Endothelial cell of umbilical vein (primary cell): ENCODE data around the gene MED12. TPM values are rescaled to one million over a fixed set of nuclear protein-coding genes. Genes with fewer than 3 reads are reported as not detected.

Source experiments
- BruUV-seq: library from RNA; stranded (reverse); fragments of 400-500 nt; replicated peaks from 2 replicates; lab custom pipeline; 2021; lab: Mats Ljungman, UMichigan
- CTCF ChIA-PET: fragments of 300-600, 350-600 bp; sonication (Branson Sonifier 250); formaldehyde crosslinking; loops from one replicate; lab custom pipeline; 2021; ENCODE audit warnings: antibody characterized with exemption, inconsistent platforms; lab: Charles Lee
- POLR2A ChIA-PET: fragments of 300-600, 350-600 bp; sonication (Branson Sonifier 250); formaldehyde crosslinking; loops from one replicate; lab custom pipeline; 2021; ENCODE audit warnings: antibody characterized with exemption, inconsistent platforms; lab: Charles Lee
- DNase-seq: peaks from one replicate; pipeline ENCODE4 v3.0.0-alpha.2; 2011; ENCODE audit warnings: low read depth, low spot score
- FAIRE-seq: peaks from 2 replicates; lab custom pipeline; 2011; peaks lifted over from hg19 to GRCh38; lab: Jason Lieb, UNC
- H2AFZ ChIP-seq: 2 replicates; pipeline ENCODE4 v1.6.0; 2012; ENCODE audit warnings: low read depth, low read length, control low read depth, inconsistent platforms
- H3K27ac ChIP-seq: 2 replicates; pipeline ENCODE4 v1.5.1; 2011; ENCODE audit warnings: low read depth, mild to moderate bottlenecking, control low read depth, low read length, moderate library complexity; ENCODE audit not compliant: insufficient read depth
- H3K27me3 ChIP-seq, 2 experiments: 2 replicates each; pipeline versions ENCODE4 v1.6.0 to v1.6.1; 2011; ENCODE audit warnings: low read length in 2 of 2, mixed read lengths in 1 of 2; ENCODE audit not compliant: control insufficient read depth in 2 of 2, insufficient read depth in 2 of 2
- H3K36me3 ChIP-seq, 2 experiments: 2 replicates in 1 of 2; 3 replicates in 1 of 2; pipeline ENCODE4 v1.5.1; 2011; ENCODE audit warnings: low read length in 2 of 2, mild to moderate bottlenecking in 1 of 2, moderate library complexity in 1 of 2; ENCODE audit not compliant: control insufficient read depth in 2 of 2, insufficient read depth in 2 of 2; ENCODE audit errors: extremely low read depth in 1 of 2
- H3K4me1 ChIP-seq: 3 replicates; pipeline ENCODE4 v1.5.1; 2011; ENCODE audit warnings: mild to moderate bottlenecking, low read length; ENCODE audit not compliant: control insufficient read depth, insufficient read depth; ENCODE audit errors: extremely low read depth
- H3K4me2 ChIP-seq: 2 replicates; pipeline ENCODE4 v1.6.1; 2011; ENCODE audit warnings: low read length, control low read depth, mixed read lengths; ENCODE audit not compliant: insufficient read depth
- H3K4me3 ChIP-seq, 3 experiments: fragments of 200-600 bp in 1 of 3; sonication (generic), shearing (Covaris generic) in 1 of 3; replicated peaks in 1 of 3; 2 replicates each; pipeline ENCODE4 v1.5.1; 2011 to 2016; ENCODE audit warnings: control low read depth in 3 of 3, low read length in 3 of 3, mild to moderate bottlenecking in 2 of 3, inconsistent platforms in 1 of 3, low read depth in 1 of 3, moderate library complexity in 1 of 3; ENCODE audit not compliant: insufficient read depth in 1 of 3
- H3K79me2 ChIP-seq: 2 replicates; pipeline ENCODE4 v1.6.0; 2012; ENCODE audit warnings: low read length, inconsistent platforms; ENCODE audit not compliant: control insufficient read depth, insufficient read depth
- H3K9ac ChIP-seq: replicated peaks from 2 replicates; pipeline ENCODE3; 2011; ENCODE audit warnings: low read length, control low read depth; ENCODE audit not compliant: insufficient read depth; ENCODE audit errors: extremely low read depth
- H3K9me1 ChIP-seq: replicated peaks from 3 replicates; pipeline ENCODE4 v1.6.0; 2011; ENCODE audit warnings: mild to moderate bottlenecking, low read length; ENCODE audit not compliant: control insufficient read depth, insufficient read depth; ENCODE audit errors: extremely low read depth
- H3K9me3 ChIP-seq: replicated peaks from 2 replicates; pipeline ENCODE4 v1.5.1; 2012; ENCODE audit warnings: low read length, inconsistent platforms; ENCODE audit not compliant: control insufficient read depth, insufficient read depth
- H4K20me1 ChIP-seq: replicated peaks from 2 replicates; pipeline ENCODE3; 2011; ENCODE audit warnings: mild to moderate bottlenecking, low read length; ENCODE audit not compliant: control insufficient read depth, insufficient read depth; ENCODE audit errors: extremely low read depth
- EZH2 ChIP-seq: IDR thresholded peaks from 2 replicates; pipeline ENCODE4 v1.6.1; 2012; ENCODE audit warnings: borderline replicate concordance, low read depth, mild to moderate bottlenecking, moderate library complexity, low read length, inconsistent platforms; ENCODE audit not compliant: severe bottlenecking
- FOS ChIP-seq: IDR thresholded peaks from 2 replicates; pipeline ENCODE4 v1.6.1; 2011; ENCODE audit warnings: mild to moderate bottlenecking, low read length, moderate library complexity, borderline replicate concordance; ENCODE audit not compliant: insufficient read depth
- GATA2 ChIP-seq: IDR thresholded peaks from 2 replicates; pipeline ENCODE4 v1.7.0; 2011; ENCODE audit warnings: low read depth, mild to moderate bottlenecking, moderate library complexity, mixed read lengths, low read length; ENCODE audit not compliant: insufficient read length, insufficient read depth
- JUN ChIP-seq: IDR thresholded peaks from 2 replicates; pipeline ENCODE4 v1.6.1; 2011; ENCODE audit warnings: borderline replicate concordance, low read depth; ENCODE audit not compliant: insufficient read length, insufficient read depth
- MAX ChIP-seq: IDR thresholded peaks from 2 replicates; pipeline ENCODE4 v1.6.1; 2011; ENCODE audit not compliant: insufficient read depth, insufficient read length
- MYC ChIP-seq: IDR thresholded peaks from one replicate; pipeline ENCODE4 v1.6.1; 2011; ENCODE audit warnings: mild to moderate bottlenecking, low read depth, low read length
- POLR2A ChIP-seq: IDR thresholded peaks from 2 replicates; pipeline ENCODE4 v1.6.1; 2012; ENCODE audit warnings: low read depth, mild to moderate bottlenecking, control low read depth, low read length
- POLR2AphosphoS5 ChIP-seq: IDR thresholded peaks from 2 replicates; pipeline ENCODE4 v1.6.1; 2012; ENCODE audit warnings: low read depth, mild to moderate bottlenecking, control low read depth, low read length, moderate library complexity; ENCODE audit not compliant: insufficient read depth
- dilution Hi-C: fragments of 300-500 bp; cut with MboI; formaldehyde crosslinking; loops from one replicate; pipeline ENCODE4 v1.15.0; 2019; ENCODE audit warnings: low sequenced_read_pairs; ENCODE audit not compliant: extremely low pct_ligation_motif_present
- intact Hi-C: fragments of 100-400 bp; cut with micrococcal nuclease; formaldehyde crosslinking; loops from one replicate; pipeline ENCODE4 v1.10.0; 2022
- polyA plus RNA-seq, 4 experiments: library from polyadenylated mRNA; depleted of rRNA in 3 of 4; stranded (reverse) in 3 of 4; unstranded in 1 of 4; fragments of >200 nt; gene quantifications; 2 replicates each; pipeline versions ENCODE4 v1.2.1 to v1.2.3, GENCODE V29; 2011 to 2012; ENCODE audit warnings: missing spikeins in 1 of 4
- total RNA-seq: library from RNA; stranded (reverse); gene quantifications from 2 replicates; pipeline ENCODE4 v1.2.3, GENCODE V29; 2021

MED12 gene
- total and polyA plus RNA-seq, 2 donors (not counting 3 experiments of a cell fraction or from before 2014, with no cell fraction given) = 28.1 to 65.3 TPM

- H4K20me1 ChIP-seq = no peaks in the 10 kb centered on the region
- no peak overlapping the region for H3K9ac ChIP-seq
- H3K27ac ChIP-seq = no peak overlapping the region
- intact Hi-C loops (no loop called here), dilution Hi-C loops (no loop called here)
- ChIA-PET CTCF (no interaction called here), POLR2A (no interaction called here)
- TSS peak; percentile 43 for BruUV-seq
- no peaks in the 10 kb centered on the region for H3K79me2 ChIP-seq
- peaks cover 6% of the 10 kb centered on the region for H3K4me1 ChIP-seq
- peak overlapping the region; percentile 47 for H3K4me2 ChIP-seq
- H3K27me3 ChIP-seq = peaks cover 0 to 1% of the 10 kb centered on the region in 2 experiments
- no peak for TF ChIP-seq JUN
- no peak for TF ChIP-seq MYC
- no peak for TF ChIP-seq GATA2
- no peak for TF ChIP-seq MAX
- peak overlapping the region; percentile 78 for H2AFZ ChIP-seq
- no peaks in the 10 kb centered on the region for H3K36me3 ChIP-seq
- no peaks in the 10 kb centered on the region for H3K9me1 ChIP-seq
- H3K9me3 ChIP-seq = no peaks in the 10 kb centered on the region
- peak overlapping the region in 2 of 3 experiments; percentile 36 to 62 for H3K4me3 ChIP-seq
- no peak for FAIRE-seq
- no peak for DNase-seq
These were observed 23.4 kb upstream of the MED12 start for GRCh38 chrX:71095033-71095432.

GRCh38 chrX:71095555-71095980 lies 22.8 kb upstream of the MED12 start, which contains the start of gene FOXO4:
Gene FOXO4 (plus strand): TSS chrX:71095851. CDS start chrX:71096529, 678 bp downstream.
- H3K27ac ChIP-seq = no peak within 1 kb of the TSS
- CTCF ChIA-PET = no interaction called here
- H3K4me1 ChIP-seq = peaks cover 6% of the 10 kb centered on the region
- POLR2A ChIA-PET = no interaction called here
- no TSS peak for BruUV-seq
- no peak for TF ChIP-seq EZH2
- TF ChIP-seq MAX = no peak
- TF ChIP-seq POLR2AphosphoS5 = no peak
- no peak for TF ChIP-seq GATA2
- peak; percentile 20 for TF ChIP-seq POLR2A
- TF ChIP-seq FOS = no peak
- TF ChIP-seq JUN = no peak
- no peak for TF ChIP-seq MYC
- H3K4me2 ChIP-seq = peak within 1 kb of the TSS; percentile 82
- peaks cover 0 to 1% of the 10 kb centered on the region in 2 experiments for H3K27me3 ChIP-seq
- peak within 1 kb of the TSS; percentile 28 to 67 (median 45) for H3K4me3 ChIP-seq
- H4K20me1 ChIP-seq = no peaks in the 10 kb centered on the region
- H3K79me2 ChIP-seq = no peaks in the 10 kb centered on the region
- peak within 1 kb of the TSS; percentile 39 for H3K9ac ChIP-seq
- peak within 1 kb of the TSS; percentile 90 for H2AFZ ChIP-seq
- FAIRE-seq (peak; percentile 95), DNase-seq (peak; percentile 89)
- H3K9me3 ChIP-seq = no peaks in the 10 kb centered on the region
- intact Hi-C loops (no loop called here), dilution Hi-C loops (no loop called here)
- H3K36me3 ChIP-seq = no peaks in the 10 kb centered on the region
- no peaks in the 10 kb centered on the region for H3K9me1 ChIP-seq
